ENCODE data around the gene AHCYL2. TPM values are rescaled to one million over a fixed set of nuclear protein-coding genes. Genes with fewer than 3 reads are reported as not detected.

Gene AHCYL2
- total RNA-seq, 2 donors from 2014 or later, result 30.8 to 31.4 TPM

- Mint-ChIP-seq H3K27me3 (ENCODE audit: insufficient read depth) (no peaks in the 10 kb centered on the region), H3K36me3 (ENCODE audit: low read depth) (peaks cover 43% of the 10 kb centered on the region), H3K4me3 (no peak overlapping the region), H3K27ac (no peak overlapping the region), H3K9me3 (no peaks in the 10 kb centered on the region), H3K4me1 (no peaks in the 10 kb centered on the region)
- DNase-seq, result no peak
- TF ChIP-seq CTCF (conservative IDR thresholded peaks at IDR 0.05), result no peak
- Histone ChIP-seq H3K4me3 (ENCODE audit: low read length) (no peak overlapping the region), H3K27me3 (ENCODE audit: control insufficient read depth, insufficient read depth, low read length, poor library complexity, severe bottlenecking) (no peaks in the 10 kb centered on the region), H3K36me3 (ENCODE audit: control insufficient read depth, insufficient read depth, low read length) (peaks cover 28% of the 10 kb centered on the region), H3K4me1 (ENCODE audit: control insufficient read depth, insufficient read depth, low read length) (no peaks in the 10 kb centered on the region), H3K9ac (ENCODE audit: extremely low read depth, low read length, poor library complexity, severe bottlenecking) (no peak overlapping the region), H3K9me3 (ENCODE audit: control insufficient read depth, low read length) (no peaks in the 10 kb centered on the region), H3K27ac (ENCODE audit: low read depth, low read length) (no peak overlapping the region)
- 91 to 95% methylated on average over 21 to 29 of the region's 29 CpGs for WGBS, 2 experiments (ENCODE audit: insufficient coverage in 1 of 2, insufficient read length in 1 of 2)
Observed at GRCh38 chr7:129205126-129205818, 19.6 kb upstream of the AHCYL2 start.

- peaks cover 51% of the 10 kb centered on the region for H3K36me3 Mint-ChIP-seq (ENCODE audit: low read depth)
- no peaks in the 10 kb centered on the region for H3K4me1 Mint-ChIP-seq
- no peak overlapping the region for H3K4me3 Mint-ChIP-seq
- no peaks in the 10 kb centered on the region for H3K9me3 ChIP-seq (ENCODE audit: control insufficient read depth, low read length)
- H3K27ac Mint-ChIP-seq, result no peak overlapping the region
- WGBS, 2 experiments (ENCODE audit: insufficient coverage in 1 of 2, insufficient read length in 1 of 2), result 94 to 97% methylated on average over 12 to 18 of the region's 18 CpGs
- no peak for DNase-seq
- no peaks in the 10 kb centered on the region for H3K27me3 ChIP-seq (ENCODE audit: control insufficient read depth, insufficient read depth, low read length, poor library complexity, severe bottlenecking)
- no peak overlapping the region for H3K9ac ChIP-seq (ENCODE audit: extremely low read depth, low read length, poor library complexity, severe bottlenecking)
- H3K27me3 Mint-ChIP-seq (ENCODE audit: insufficient read depth), result no peaks in the 10 kb centered on the region
- H3K36me3 ChIP-seq (ENCODE audit: control insufficient read depth, insufficient read depth, low read length), result peaks cover 36% of the 10 kb centered on the region
- no peak overlapping the region for H3K4me3 ChIP-seq (ENCODE audit: low read length)
- TF ChIP-seq CTCF (conservative IDR thresholded peaks at IDR 0.05), result no peak
- H3K9me3 Mint-ChIP-seq, result no peaks in the 10 kb centered on the region
- H3K4me1 ChIP-seq (ENCODE audit: control insufficient read depth, insufficient read depth, low read length), result no peaks in the 10 kb centered on the region
- H3K27ac ChIP-seq (ENCODE audit: low read depth, low read length), result no peak overlapping the region
Observed at GRCh38 chr7:129205987-129206785, 18.6 kb upstream of the AHCYL2 start.

- Mint-ChIP-seq H3K27me3 (ENCODE audit: insufficient read depth) (no peaks in the 10 kb centered on the region), H3K4me1 (no peaks in the 10 kb centered on the region), H3K4me3 (no peak overlapping the region), H3K27ac (no peak overlapping the region), H3K9me3 (no peaks in the 10 kb centered on the region), H3K36me3 (ENCODE audit: low read depth) (peaks cover 62% of the 10 kb centered on the region)
- TF ChIP-seq CTCF (conservative IDR thresholded peaks at IDR 0.05), result no peak
- Histone ChIP-seq H3K4me3 (ENCODE audit: low read length) (no peak overlapping the region), H3K4me1 (ENCODE audit: control insufficient read depth, insufficient read depth, low read length) (no peaks in the 10 kb centered on the region), H3K9ac (ENCODE audit: extremely low read depth, low read length, poor library complexity, severe bottlenecking) (no peak overlapping the region), H3K36me3 (ENCODE audit: control insufficient read depth, insufficient read depth, low read length) (peaks cover 47% of the 10 kb centered on the region), H3K9me3 (ENCODE audit: control insufficient read depth, low read length) (no peaks in the 10 kb centered on the region), H3K27me3 (ENCODE audit: control insufficient read depth, insufficient read depth, low read length, poor library complexity, severe bottlenecking) (no peaks in the 10 kb centered on the region), H3K27ac (ENCODE audit: low read depth, low read length) (no peak overlapping the region)
- WGBS, 2 experiments (ENCODE audit: insufficient coverage in 1 of 2, insufficient read length in 1 of 2), result 92 to 96% methylated on average over 3 to 9 of the region's 9 CpGs
- DNase-seq, result no peak
Observed at GRCh38 chr7:129208667-129209066, 16.2 kb upstream of the AHCYL2 start.

Measured in endodermal cell (in vitro differentiated cells).